Retinal pigment epithelial cell (primary cell): ENCODE data around the gene TESPA1.

Experiments used
- DNase-seq: peaks from one replicate; pipeline ENCODE4 v3.0.0-alpha.2; 2010; ENCODE audit warnings: low read depth
- H3K4me3 ChIP-seq: 2 replicates; pipeline ENCODE4 v1.5.1; 2011; ENCODE audit warnings: mild to moderate bottlenecking, low read length, control low read depth, moderate library complexity
- CTCF ChIP-seq: conservative IDR thresholded peaks from 2 replicates; pipeline ENCODE4 v1.5.1; 2011; ENCODE audit warnings: low read depth, low read length, control low read depth, inconsistent platforms

TESPA1 gene

GRCh38 chr12:54958048-54958658, 26.4 kb downstream of the TESPA1 start:
- peak; percentile 67 for TF ChIP-seq CTCF
- H3K4me3 ChIP-seq = no peak overlapping the region
- peak; percentile 22 for DNase-seq

- no peak for TF ChIP-seq CTCF
- DNase-seq = no peak
- H3K4me3 ChIP-seq = no peak overlapping the region
Observed at GRCh38 chr12:54956818-54957641, 27.5 kb downstream of the TESPA1 start.

GRCh38 chr12:54956322-54956721, 28.2 kb downstream of the TESPA1 start:
- no peak for TF ChIP-seq CTCF
- H3K4me3 ChIP-seq = no peak overlapping the region
- DNase-seq = no peak

GRCh38 chr12:54954801-54955200, 29.8 kb downstream of the TESPA1 start:
- H3K4me3 ChIP-seq = no peak overlapping the region
- no peak for DNase-seq
- no peak for TF ChIP-seq CTCF

GRCh38 chr12:54954228-54954627, 30.3 kb downstream of the TESPA1 start:
- DNase-seq = no peak
- TF ChIP-seq CTCF = no peak
- H3K4me3 ChIP-seq = no peak overlapping the region

- no peak overlapping the region for H3K4me3 ChIP-seq
- no peak for TF ChIP-seq CTCF
- DNase-seq = no peak
Observed at GRCh38 chr12:54950071-54950727, 34.4 kb downstream of the TESPA1 start.
